HuH-7 (cell line): ENCODE results near the gene PUSL1.

Experiments
- DNase-seq: peaks from one replicate; pipeline ENCODE4 v3.0.0; 2011; ENCODE audit warnings: low spot score

PUSL1 gene

GRCh38 chr1:1340791-1341548, 32.6 kb downstream of the PUSL1 start:
- DNase-seq: no peak

GRCh38 chr1:1341549-1342021, 33.2 kb downstream of the PUSL1 start:
- DNase-seq: no peak

- DNase-seq: no peak
Measured at GRCh38 chr1:1342061-1342562, 33.7 kb downstream of the PUSL1 start.

GRCh38 chr1:1342584-1343115, 34.3 kb downstream of the PUSL1 start:
- DNase-seq: no peak

GRCh38 chr1:1343811-1344421, 35.5 kb downstream of the PUSL1 start:
- no peak for DNase-seq

GRCh38 chr1:1344655-1345361, 36.4 kb downstream of the PUSL1 start:
- DNase-seq: peak; percentile 93

GRCh38 chr1:1345384-1345783, 37.0 kb downstream of the PUSL1 start:
- DNase-seq: no peak

GRCh38 chr1:1345860-1346500, 37.6 kb downstream of the PUSL1 start:
- DNase-seq: no peak

- no peak for DNase-seq
Measured at GRCh38 chr1:1346501-1346890, 38.1 kb downstream of the PUSL1 start.

GRCh38 chr1:1347026-1347595, 38.7 kb downstream of the PUSL1 start:
- DNase-seq: no peak

GRCh38 chr1:1347663-1348419, 39.4 kb downstream of the PUSL1 start:
- peak; percentile 81 for DNase-seq

GRCh38 chr1:1348420-1349255, 40.2 kb downstream of the PUSL1 start:
- DNase-seq: no peak

GRCh38 chr1:1349256-1350012, 41.0 kb downstream of the PUSL1 start, which contains the start of gene DVL1:
Gene DVL1, minus strand, starts transcription at chr1:1349418. Its CDS starts 353 bp downstream, at chr1:1349065.
- DNase-seq: peak; percentile 83

GRCh38 chr1:1351511-1352427, 43.4 kb downstream of the PUSL1 start:
- DNase-seq: no peak

GRCh38 chr1:1352786-1353388, 44.5 kb downstream of the PUSL1 start:
- no peak for DNase-seq

- no peak for DNase-seq
Measured at GRCh38 chr1:1353389-1354151, 45.2 kb downstream of the PUSL1 start.
